IMR-90 (cell line): Measurements from ENCODE around the gene KCNJ4. TPM values are rescaled to one million over a fixed set of nuclear protein-coding genes. Genes with fewer than 3 reads are reported as not detected.

ENCODE experiments used
- ATAC-seq: fragments of 200-7000 bp; cut with Tn5 transposase; 2 replicates; pipeline ENCODE4 v1.9.1; 2020; ENCODE audit warnings: low read depth, mild to moderate bottlenecking, moderate library complexity
- BruUV-seq: library from RNA; stranded (reverse); fragments of 400-500 nt; replicated peaks from 2 replicates; lab custom pipeline; 2021; lab: Mats Ljungman, UMichigan
- CTCF ChIA-PET: fragments of 300-600 bp; formaldehyde crosslinking; extraction: SDS; loops from one replicate; lab custom pipeline; 2021; ENCODE audit warnings: antibody characterized with exemption; lab: Yijun Ruan, JAX
- POLR2A ChIA-PET: fragments of 300-600 bp; sonication (Branson Sonifier 250); formaldehyde crosslinking; loops from one replicate; lab custom pipeline; 2022; ENCODE audit warnings: antibody characterized with exemption; ENCODE audit not compliant: unreplicated experiment; lab: Charles Lee
- DNase-seq: peaks from one replicate; pipeline ENCODE4 v3.0.0; 2013
- H2AFZ ChIP-seq: replicated peaks from 2 replicates; pipeline ENCODE3; 2013; ENCODE audit warnings: low read length, mild to moderate bottlenecking; ENCODE audit not compliant: poor library complexity
- H2AK5ac ChIP-seq: 2 replicates; pipeline ENCODE4 v1.6.1; 2013; ENCODE audit warnings: low read depth, low read length, inconsistent platforms
- H2AK9ac ChIP-seq: replicated peaks from 2 replicates; pipeline ENCODE3; 2013; ENCODE audit warnings: mild to moderate bottlenecking, low read depth, low read length, moderate library complexity; ENCODE audit not compliant: poor library complexity
- H2BK120ac ChIP-seq: 2 replicates; pipeline ENCODE4 v1.6.1; 2013; ENCODE audit warnings: low read depth, low read length, inconsistent platforms
- H2BK15ac ChIP-seq: 3 replicates; pipeline ENCODE4 v1.6.1; 2013; ENCODE audit warnings: low read depth, low read length, inconsistent platforms
- H2BK20ac ChIP-seq: 2 replicates; pipeline ENCODE4 v1.6.1; 2013; ENCODE audit warnings: low read depth, mild to moderate bottlenecking, inconsistent platforms, low read length, moderate library complexity
- H2BK5ac ChIP-seq: 2 replicates; pipeline ENCODE4 v1.6.1; 2013; ENCODE audit warnings: mild to moderate bottlenecking, low read depth, low read length, inconsistent platforms; ENCODE audit not compliant: poor library complexity, severe bottlenecking
- H3K14ac ChIP-seq: replicated peaks from 2 replicates; pipeline ENCODE4 v1.6.1; 2013; ENCODE audit warnings: low read depth, low read length, inconsistent platforms
- H3K18ac ChIP-seq: 2 replicates; pipeline ENCODE4 v1.6.1; 2013; ENCODE audit warnings: low read depth, low read length, control low read depth
- H3K23ac ChIP-seq: 2 replicates; pipeline ENCODE4 v1.6.1; 2013; ENCODE audit warnings: low read depth, low read length, inconsistent platforms
- H3K27ac ChIP-seq: 2 replicates; pipeline ENCODE4 v1.5.1; 2013; ENCODE audit warnings: mild to moderate bottlenecking, control low read depth, low read length; ENCODE audit not compliant: insufficient read depth
- H3K27me3 ChIP-seq: 2 replicates; pipeline ENCODE4 v1.6.1; 2013; ENCODE audit warnings: low read length; ENCODE audit not compliant: control insufficient read depth, insufficient read depth
- H3K36me3 ChIP-seq: 2 replicates; pipeline ENCODE4 v1.6.1; 2013; ENCODE audit warnings: low read length, mixed read lengths; ENCODE audit not compliant: control insufficient read depth, insufficient read depth
- H3K4ac ChIP-seq: 2 replicates; pipeline ENCODE4 v1.6.1; 2013; ENCODE audit warnings: low read depth, low read length, inconsistent platforms
- H3K4me1 ChIP-seq: 2 replicates; pipeline ENCODE4 v1.6.1; 2013; ENCODE audit warnings: low read length, mixed read lengths; ENCODE audit not compliant: control insufficient read depth, insufficient read depth
- H3K4me2 ChIP-seq: 2 replicates; pipeline ENCODE4 v1.6.1; 2013; ENCODE audit warnings: low read depth, mild to moderate bottlenecking, control low read depth, low read length, moderate library complexity
- H3K4me3 ChIP-seq: 2 replicates; pipeline ENCODE4 v1.5.1; 2013; ENCODE audit warnings: low read depth, mild to moderate bottlenecking, control low read depth, low read length, moderate library complexity; ENCODE audit not compliant: insufficient read depth
- H3K56ac ChIP-seq: 2 replicates; pipeline ENCODE4 v1.6.1; 2013; ENCODE audit warnings: low read length, inconsistent platforms; ENCODE audit not compliant: insufficient read depth; ENCODE audit errors: extremely low read depth
- H3K79me1 ChIP-seq, 2 experiments: 2 replicates each; pipeline ENCODE4 v1.6.1; 2013; ENCODE audit warnings: low read length in 2 of 2, inconsistent platforms in 1 of 2, low read depth in 1 of 2
- H3K9ac ChIP-seq: 2 replicates; pipeline ENCODE4 v1.6.1; 2013; ENCODE audit warnings: low read depth, low read length, control low read depth
- H3K9me1 ChIP-seq: 2 replicates; pipeline ENCODE4 v1.6.1; 2013; ENCODE audit warnings: low read length, inconsistent platforms; ENCODE audit not compliant: insufficient read depth
- H3K9me3 ChIP-seq: 2 replicates; pipeline ENCODE4 v1.6.1; 2013; ENCODE audit warnings: low read length; ENCODE audit not compliant: control insufficient read depth, insufficient read depth
- H4K20me1 ChIP-seq: 2 replicates; pipeline ENCODE4 v1.6.1; 2013; ENCODE audit warnings: low read length, inconsistent platforms; ENCODE audit not compliant: insufficient read depth
- H4K5ac ChIP-seq: 2 replicates; pipeline ENCODE4 v1.6.1; 2013; ENCODE audit warnings: mild to moderate bottlenecking, low read depth, low read length, control low read depth
- H4K8ac ChIP-seq, 2 experiments: 2 replicates each; pipeline ENCODE4 v1.6.1; 2013; ENCODE audit warnings: low read depth in 2 of 2, low read length in 2 of 2, control low read depth in 1 of 2, inconsistent platforms in 1 of 2
- H4K91ac ChIP-seq: 2 replicates; pipeline ENCODE4 v1.6.1; 2013; ENCODE audit warnings: low read depth, low read length, inconsistent platforms; ENCODE audit not compliant: insufficient read depth
- BHLHE40 ChIP-seq: fragments of 150-350 bp; IDR thresholded peaks from 2 replicates; pipeline ENCODE4 v1.6.1; 2016; ENCODE audit warnings: mild to moderate bottlenecking, low read depth, low read length
- CEBPB ChIP-seq: IDR thresholded peaks from 2 replicates; pipeline ENCODE4 v1.6.1; 2012; ENCODE audit warnings: low read depth, low read length, improper control_type of control experiment
- MAZ ChIP-seq: IDR thresholded peaks from 2 replicates; pipeline ENCODE4 v1.6.1; 2012; ENCODE audit warnings: low read depth, mild to moderate bottlenecking, low read length, improper control_type of control experiment, moderate library complexity, borderline replicate concordance
- POLR2A ChIP-seq: IDR thresholded peaks from 2 replicates; pipeline ENCODE4 v1.6.1; 2012; ENCODE audit warnings: mild to moderate bottlenecking, low read depth, low read length
- RCOR1 ChIP-seq: IDR thresholded peaks from 2 replicates; pipeline ENCODE4 v1.6.1; 2012; ENCODE audit warnings: mild to moderate bottlenecking, low read length, improper control_type of control experiment; ENCODE audit not compliant: insufficient replicate concordance
- RFX5 ChIP-seq: IDR thresholded peaks from 2 replicates; pipeline ENCODE4 v1.8.0; 2012; ENCODE audit warnings: low read depth, mild to moderate bottlenecking, low read length, moderate library complexity
- SMC3 ChIP-seq: fragments of 150-350 bp; IDR thresholded peaks from 2 replicates; pipeline ENCODE4 v1.6.1; 2016; ENCODE audit warnings: low read depth, mild to moderate bottlenecking, antibody characterized with exemption, low read length, moderate library complexity
- WGBS, 2 experiments: methylation state at CpG; one replicate each; pipeline versions ENCODE4 v1.1.5 to v1.1.7; 2013; ENCODE audit warnings: missing lambda C conversion rate in 2 of 2; ENCODE audit not compliant: insufficient read length in 1 of 2; ENCODE audit errors: extremely low coverage in 2 of 2; 5-methylcytosine and 5-hydroxymethylcytosine counted together
- dilution Hi-C: fragments of 300-500 bp; cut with HindIII; formaldehyde crosslinking; loops from one replicate; pipeline ENCODE4 v1.14.3; 2018; ENCODE audit warnings: low sequenced_read_pairs; ENCODE audit not compliant: unreplicated experiment
- in situ Hi-C: fragments of 300-500 bp; cut with MboI; formaldehyde crosslinking; loops from 3 replicates; pipeline ENCODE4 v1.14.3; 2019; ENCODE audit warnings: low sequenced_read_pairs, inconsistent platforms, mixed read lengths
- intact Hi-C: fragments of 100-400 bp; cut with micrococcal nuclease; formaldehyde crosslinking; loops from 2 replicates; pipeline ENCODE4 v1.10.0; 2022
- polyA plus RNA-seq, 3 experiments: library from polyadenylated mRNA; depleted of rRNA; stranded (reverse); fragments of >200 nt; gene quantifications; 2 replicates each; pipeline ENCODE4 v1.2.3, GENCODE V29; 2012; ENCODE audit warnings: low replicate concordance in 1 of 3
- total RNA-seq: library from RNA; depleted of rRNA; stranded (reverse); fragments of >200 nt; gene quantifications from 2 replicates; pipeline ENCODE4 v1.2.3, GENCODE V29; 2012
- TF ChIP-seq, protein P1 (sequence below): fragments of 150-350 bp; IDR thresholded peaks from 2 replicates; pipeline ENCODE4 v1.6.1; 2017; ENCODE audit warnings: mild to moderate bottlenecking, antibody characterized with exemption, low read length, low read depth
- TF ChIP-seq, protein P2 (sequence below): conservative IDR thresholded peaks from 2 replicates; pipeline ENCODE4 v1.5.1; 2012; ENCODE audit warnings: mild to moderate bottlenecking, low read depth, low read length, improper control_type of control experiment

The KCNJ4 gene
- total and polyA plus RNA-seq, 2 of the 4 experiments (the other 2 are of a cell fraction): not detected

DNA sequence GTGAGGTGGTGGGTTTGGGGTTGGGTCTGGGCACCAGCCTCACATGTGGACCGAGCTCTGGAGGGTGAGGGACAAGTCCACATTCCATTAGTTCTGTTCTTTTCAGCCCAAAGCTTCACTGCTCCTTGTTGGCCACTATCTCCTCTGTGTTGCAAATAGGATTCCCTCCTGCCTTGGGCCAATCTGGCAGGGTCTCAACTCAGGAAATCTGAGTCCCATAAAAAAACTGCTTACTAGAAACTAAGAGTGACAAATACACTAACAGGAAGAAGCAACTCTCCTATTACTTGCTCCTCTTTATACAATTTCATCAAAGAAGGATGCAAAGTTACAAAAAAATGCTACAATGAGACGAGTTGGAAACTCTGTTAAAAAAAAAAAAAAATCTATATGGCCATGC is 71.6 kb downstream of the KCNJ4 start:
- in situ Hi-C loops: no loop called here
- no peak overlapping the region for H2AK5ac ChIP-seq
- ChIA-PET POLR2A (interaction anchor here (0.6 kb wide), 1 partner anchor 69 kb away, joined by 3 read pairs; no protein-coding TSS in a partner anchor), CTCF (no interaction called here)
- peaks cover 12 to 25% of the 10 kb centered on the region in 2 experiments for H3K79me1 ChIP-seq
- H3K4me2 ChIP-seq: no peak overlapping the region
- H3K36me3 ChIP-seq: 0 out of 2 replicates have a peak, but pooled peaks cover 1% of the 10 kb centered on the region
- no peak overlapping the region for H4K5ac ChIP-seq
- no peaks in the 10 kb centered on the region for H3K9me3 ChIP-seq
- no peak overlapping the region for H2AK9ac ChIP-seq
- peaks cover 5% of the 10 kb centered on the region for H3K9me1 ChIP-seq
- H3K27me3 ChIP-seq: no peaks in the 10 kb centered on the region
- DNase-seq (no peak), ATAC-seq (peak; percentile 48; the same call in 1 of the 2 replicates)
- no TSS peak for BruUV-seq
- no peak overlapping the region for H3K4me3 ChIP-seq
- no peak overlapping the region for H4K91ac ChIP-seq
- no peak overlapping the region for H2BK5ac ChIP-seq
- no peak overlapping the region for H3K9ac ChIP-seq
- H2AFZ ChIP-seq: no peak overlapping the region
- H2BK20ac ChIP-seq: no peak overlapping the region
- intact Hi-C loops: no loop called here
- no peak overlapping the region for H4K8ac ChIP-seq
- no peak overlapping the region for H2BK120ac ChIP-seq
- no peak overlapping the region for H3K27ac ChIP-seq
- H2BK15ac ChIP-seq: no peak overlapping the region
- WGBS, 2 experiments: no CpG with 5 or more reads among the region's 2 CpGs
- dilution Hi-C loops: no loop called here
- no peak overlapping the region for H3K56ac ChIP-seq
- H3K18ac ChIP-seq: no peak overlapping the region
- no peaks in the 10 kb centered on the region for H3K4me1 ChIP-seq
- no peak overlapping the region for H3K14ac ChIP-seq
- H4K20me1 ChIP-seq: peaks cover 8% of the 10 kb centered on the region
- no peak overlapping the region for H3K23ac ChIP-seq
- H3K4ac ChIP-seq: no peak overlapping the region
- TF ChIP-seq RFX5: no peak
- TF ChIP-seq POLR2A: no peak
- TF ChIP-seq CEBPB: no peak
- TF ChIP-seq MAZ: no peak
- no peak for TF ChIP-seq SMC3
- TF ChIP-seq RCOR1: no peak
- TF ChIP-seq, protein P1, sequence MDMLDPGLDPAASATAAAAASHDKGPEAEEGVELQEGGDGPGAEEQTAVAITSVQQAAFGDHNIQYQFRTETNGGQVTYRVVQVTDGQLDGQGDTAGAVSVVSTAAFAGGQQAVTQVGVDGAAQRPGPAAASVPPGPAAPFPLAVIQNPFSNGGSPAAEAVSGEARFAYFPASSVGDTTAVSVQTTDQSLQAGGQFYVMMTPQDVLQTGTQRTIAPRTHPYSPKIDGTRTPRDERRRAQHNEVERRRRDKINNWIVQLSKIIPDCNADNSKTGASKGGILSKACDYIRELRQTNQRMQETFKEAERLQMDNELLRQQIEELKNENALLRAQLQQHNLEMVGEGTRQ: no peak
- no peak for TF ChIP-seq BHLHE40
- TF ChIP-seq, protein P2, sequence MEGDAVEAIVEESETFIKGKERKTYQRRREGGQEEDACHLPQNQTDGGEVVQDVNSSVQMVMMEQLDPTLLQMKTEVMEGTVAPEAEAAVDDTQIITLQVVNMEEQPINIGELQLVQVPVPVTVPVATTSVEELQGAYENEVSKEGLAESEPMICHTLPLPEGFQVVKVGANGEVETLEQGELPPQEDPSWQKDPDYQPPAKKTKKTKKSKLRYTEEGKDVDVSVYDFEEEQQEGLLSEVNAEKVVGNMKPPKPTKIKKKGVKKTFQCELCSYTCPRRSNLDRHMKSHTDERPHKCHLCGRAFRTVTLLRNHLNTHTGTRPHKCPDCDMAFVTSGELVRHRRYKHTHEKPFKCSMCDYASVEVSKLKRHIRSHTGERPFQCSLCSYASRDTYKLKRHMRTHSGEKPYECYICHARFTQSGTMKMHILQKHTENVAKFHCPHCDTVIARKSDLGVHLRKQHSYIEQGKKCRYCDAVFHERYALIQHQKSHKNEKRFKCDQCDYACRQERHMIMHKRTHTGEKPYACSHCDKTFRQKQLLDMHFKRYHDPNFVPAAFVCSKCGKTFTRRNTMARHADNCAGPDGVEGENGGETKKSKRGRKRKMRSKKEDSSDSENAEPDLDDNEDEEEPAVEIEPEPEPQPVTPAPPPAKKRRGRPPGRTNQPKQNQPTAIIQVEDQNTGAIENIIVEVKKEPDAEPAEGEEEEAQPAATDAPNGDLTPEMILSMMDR: no peak
